WI38 (cell line): ENCODE results near the gene PTTG1.

Experiments
- H3K4me3 ChIP-seq: 2 replicates; pipeline ENCODE4 v1.5.1; 2011; ENCODE audit warnings: low read depth, mild to moderate bottlenecking, control low read depth, low read length
- CTCF ChIP-seq: IDR thresholded peaks from 2 replicates; pipeline ENCODE4 v1.5.1; 2012; ENCODE audit warnings: low read depth, mild to moderate bottlenecking, control low read depth, low read length

PTTG1 gene

GRCh38 chr5:160397492-160397891 is 24.2 kb upstream of the PTTG1 start:
- no peak for TF ChIP-seq CTCF
- H3K4me3 ChIP-seq: no peak overlapping the region

GRCh38 chr5:160398806-160399205 is 22.8 kb upstream of the PTTG1 start:
- TF ChIP-seq CTCF: no peak
- peak overlapping the region; percentile 89 for H3K4me3 ChIP-seq

- peak within 1 kb of the TSS; percentile 89 for H3K4me3 ChIP-seq
- no peak for TF ChIP-seq CTCF
Observed at GRCh38 chr5:160399402-160400353, 22.0 kb upstream of the PTTG1 start, which contains the start of gene FAM200C. Gene FAM200C, minus strand, starts transcription at chr5:160400054. Its CDS starts 4,564 bp downstream, at chr5:160395490.

GRCh38 chr5:160418561-160419457 is 2.8 kb upstream of the PTTG1 start, which contains the start of gene SLU7:
Gene SLU7, minus strand, starts transcription at chr5:160419081. Its CDS starts 3,787 bp downstream, at chr5:160415294.
- H3K4me3 ChIP-seq: peak within 1 kb of the TSS; percentile 94
- no peak for TF ChIP-seq CTCF

DNA sequence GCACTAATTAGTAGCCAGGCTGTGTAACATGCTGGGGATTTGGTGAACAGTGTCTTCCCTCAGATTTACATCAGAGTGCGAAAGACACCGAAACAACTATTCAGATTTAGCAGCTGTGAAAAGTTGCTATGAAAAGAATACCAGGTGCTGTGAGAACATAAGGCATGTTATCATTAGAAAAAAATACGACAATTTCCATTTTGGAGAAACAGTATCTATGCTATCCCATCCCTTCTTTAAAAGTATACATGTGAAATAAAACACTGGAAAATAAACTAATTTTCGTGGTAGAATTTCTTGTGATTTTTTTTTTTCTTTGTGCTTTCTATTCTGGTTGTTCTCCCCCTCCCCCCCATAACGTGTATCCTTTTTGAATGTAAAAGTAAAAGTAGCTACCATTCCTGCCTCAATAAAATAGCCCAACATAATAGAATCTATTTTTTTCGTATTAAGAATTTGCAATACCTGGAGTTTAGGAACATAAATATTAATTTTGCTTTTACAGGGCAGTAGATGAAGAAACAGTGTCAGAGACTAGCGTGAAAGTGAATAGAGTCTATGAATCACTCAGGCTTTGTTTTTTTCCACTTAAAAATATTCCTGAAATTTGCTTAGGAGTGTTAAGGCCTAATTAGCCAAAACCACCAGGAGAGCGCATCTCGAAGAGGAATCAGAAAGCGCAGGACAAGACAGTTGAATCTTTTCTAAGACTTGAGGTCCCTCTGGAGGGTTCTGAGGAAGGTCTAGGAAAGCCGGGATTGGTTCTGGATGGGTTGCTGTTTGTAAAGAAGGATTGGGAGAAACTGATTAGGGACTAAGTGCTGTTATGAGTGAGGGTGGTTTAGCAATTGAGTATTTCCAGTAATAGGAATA is 2.0 kb upstream of the PTTG1 start:
- H3K4me3 ChIP-seq: peak overlapping the region; percentile 94
- no peak for TF ChIP-seq CTCF

DNA sequence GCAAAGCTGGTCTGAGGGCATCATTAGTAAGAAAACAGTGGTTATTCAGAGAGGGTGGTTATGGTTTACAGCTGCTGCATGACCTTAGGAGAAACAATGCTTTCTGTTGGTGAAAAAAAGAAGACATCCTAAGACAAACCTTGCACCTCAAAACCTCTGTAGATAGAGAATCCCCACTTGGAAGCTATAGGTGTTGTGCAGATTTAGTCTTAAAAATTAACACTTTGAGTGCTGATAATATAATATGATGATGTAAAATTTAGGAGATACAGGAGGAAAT is 1.4 kb upstream of the PTTG1 start:
- no peak overlapping the region for H3K4me3 ChIP-seq
- TF ChIP-seq CTCF: no peak
